Measurements from ENCODE around the gene GTF2H2C_2.
"Not testable (repeated sequence)": the region's sequence is repeated elsewhere in the genome, so short reads cannot be mapped to it uniquely, and the experiment has no call there.

Gene GTF2H2C_2

GRCh38 chr5:70415117-70415516 lies at the start of gene GTF2H2C_2:
Gene GTF2H2C_2, plus strand, starts transcription at chr5:70415368.
- DNase-seq: not testable (repeated sequence)

DNA sequence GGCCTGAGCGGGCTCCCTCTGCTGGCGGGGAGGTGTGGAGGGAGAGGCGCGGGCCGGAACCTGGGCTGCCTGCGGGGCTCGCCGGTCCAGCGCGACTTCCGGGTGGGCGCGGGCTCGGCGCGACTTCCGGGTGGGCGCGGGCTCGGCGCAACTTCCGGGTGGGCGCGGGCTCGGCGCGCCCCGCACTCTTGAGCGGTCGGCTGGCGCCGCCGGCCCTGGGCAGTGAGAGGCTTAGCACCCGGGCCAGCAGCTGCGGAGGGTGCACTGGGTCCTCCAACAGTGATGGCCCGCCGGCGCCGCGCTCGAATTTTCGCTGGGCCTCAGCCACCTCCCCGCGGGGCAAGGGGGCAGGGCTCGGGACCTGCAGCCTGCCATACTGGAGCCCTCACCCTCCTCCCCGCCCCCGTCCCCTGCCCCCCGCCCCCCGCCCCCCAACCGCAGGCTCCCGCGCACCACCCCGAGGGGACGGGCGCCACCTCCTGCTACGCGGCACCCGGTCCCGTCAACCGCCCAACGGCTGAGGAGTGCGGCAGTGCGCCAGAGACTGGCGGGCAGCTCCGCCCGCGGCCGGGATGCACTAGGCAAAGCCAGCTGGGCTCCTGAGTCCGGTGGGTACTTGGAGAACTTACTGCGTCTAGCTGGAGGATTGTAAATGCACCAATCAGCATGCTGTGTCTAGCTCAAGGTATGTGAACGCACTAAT lies 14.0 kb upstream of the GTF2H2C_2 start:
- not testable (repeated sequence) for DNase-seq

DNA sequence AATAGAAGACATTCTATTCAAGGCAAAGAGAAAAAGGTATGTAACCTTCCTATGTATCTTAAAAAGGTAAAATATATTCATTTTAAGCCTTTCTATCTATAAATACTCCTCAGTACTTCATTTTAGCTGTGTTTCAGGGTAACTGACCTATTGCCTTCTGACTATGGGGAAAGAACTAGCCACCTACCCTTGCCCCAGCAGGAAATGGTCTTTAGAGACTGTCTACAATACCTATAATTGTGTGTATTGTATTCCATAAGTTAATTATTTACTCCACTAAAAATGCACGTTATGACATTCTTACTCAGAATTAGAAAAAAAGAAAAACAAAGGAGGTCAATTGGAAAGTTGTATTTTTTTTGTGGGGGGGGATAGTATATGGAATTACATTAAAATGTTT lies 6.2 kb downstream of the GTF2H2C_2 start:
- not testable (repeated sequence) for DNase-seq

- DNase-seq: not testable (repeated sequence)
Measured at GRCh38 chr5:70423215-70423614, 8.0 kb downstream of the GTF2H2C_2 start.

DNA sequence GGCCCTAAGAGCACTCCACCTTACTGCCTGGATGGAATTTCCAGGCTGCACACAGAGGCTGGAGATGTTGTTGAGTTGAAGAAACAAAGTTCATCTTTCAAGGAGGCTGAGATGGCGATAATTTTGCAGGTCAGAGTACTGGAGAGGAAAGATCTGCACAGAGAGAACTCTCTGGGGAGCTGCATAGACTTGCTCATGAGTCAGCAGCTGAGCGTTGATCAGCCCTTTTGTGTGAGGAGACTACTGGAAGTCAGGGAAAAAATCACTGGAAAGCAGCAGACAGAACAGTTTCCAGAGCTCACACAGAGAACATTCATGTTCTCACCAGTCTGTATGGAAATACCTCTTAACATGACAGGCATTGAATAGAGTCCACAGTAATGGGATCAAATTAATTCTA lies 23.4 kb downstream of the GTF2H2C_2 start:
- DNase-seq: not testable (repeated sequence)

DNA sequence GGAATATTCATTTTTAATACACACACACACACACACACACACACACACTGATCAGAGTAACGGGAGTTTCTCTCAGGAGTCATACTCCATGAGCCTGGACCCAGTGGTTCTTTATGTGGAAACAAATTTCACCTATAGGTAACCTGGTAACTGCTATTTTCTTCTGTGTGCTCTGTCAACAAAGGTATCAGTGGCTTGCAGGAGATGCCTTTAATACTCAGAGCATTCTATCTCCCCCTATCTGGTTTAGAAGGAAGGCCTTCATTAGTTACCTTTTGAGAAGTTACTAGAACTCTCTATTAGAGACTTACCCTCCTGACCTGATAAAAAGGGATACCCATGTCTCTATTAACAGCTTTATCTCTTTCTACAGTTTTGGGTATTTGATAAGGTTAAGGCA lies 34.4 kb downstream of the GTF2H2C_2 start:
- DNase-seq: not testable (repeated sequence)

GRCh38 chr5:70451249-70451984 lies 36.2 kb downstream of the GTF2H2C_2 start:
- DNase-seq: not testable (repeated sequence)

GRCh38 chr5:70457093-70457492 lies 41.9 kb downstream of the GTF2H2C_2 start:
- DNase-seq: not testable (repeated sequence)

GRCh38 chr5:70459188-70459587 lies 44.0 kb downstream of the GTF2H2C_2 start:
- DNase-seq: not testable (repeated sequence)

- not testable (repeated sequence) for DNase-seq
Measured at GRCh38 chr5:70461984-70462383, 46.8 kb downstream of the GTF2H2C_2 start.

GRCh38 chr5:70464019-70464637 lies 49.0 kb downstream of the GTF2H2C_2 start:
- not testable (repeated sequence) for DNase-seq

DNA sequence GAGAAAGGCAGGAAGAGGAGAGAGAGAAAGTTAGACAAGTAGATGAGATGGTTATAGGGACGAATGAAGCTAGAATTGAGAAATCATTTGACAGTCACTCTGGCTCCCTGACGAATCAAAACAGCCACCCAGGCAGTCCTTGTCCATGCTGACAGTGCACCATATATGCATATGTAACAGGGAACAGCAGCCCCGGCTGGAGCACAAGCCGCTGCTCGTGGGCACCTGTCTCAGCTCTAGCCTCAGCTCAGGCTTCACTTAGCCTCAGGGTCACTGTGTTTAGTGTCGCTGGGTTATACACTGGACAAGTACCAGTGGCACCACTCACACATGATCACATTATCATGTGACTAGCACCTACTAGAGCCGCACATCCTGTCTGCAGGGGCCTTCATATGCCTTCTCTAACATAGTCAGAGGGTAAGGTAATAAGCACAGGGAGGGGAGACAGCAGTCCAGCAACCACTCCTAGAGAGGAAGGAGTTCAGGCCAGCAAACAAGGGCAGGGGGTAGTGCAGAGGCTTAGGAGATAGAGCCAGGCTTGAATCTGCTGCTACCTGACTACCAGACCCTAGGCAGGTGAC lies 54.9 kb downstream of the GTF2H2C_2 start:
- not testable (repeated sequence) for DNase-seq
